ENCODE measurements around the gene UCK2.
A peak's percentile ranks its signal among the peaks of the same experiment; 100 is the strongest.

Gene UCK2

GRCh38 chr1:165893507-165893906 lies 66.1 kb downstream of the UCK2 start:
- no peak overlapping the region for H3K4me3 ChIP-seq (replicated peaks; ENCODE audit: low read depth, low read length)
- TF ChIP-seq CTCF (IDR thresholded peaks at IDR 0.05; ENCODE audit: low read depth, low read length, missing control alignments) = no peak
- no peak for DNase-seq (ENCODE audit: extremely low read depth, low read depth)

DNA sequence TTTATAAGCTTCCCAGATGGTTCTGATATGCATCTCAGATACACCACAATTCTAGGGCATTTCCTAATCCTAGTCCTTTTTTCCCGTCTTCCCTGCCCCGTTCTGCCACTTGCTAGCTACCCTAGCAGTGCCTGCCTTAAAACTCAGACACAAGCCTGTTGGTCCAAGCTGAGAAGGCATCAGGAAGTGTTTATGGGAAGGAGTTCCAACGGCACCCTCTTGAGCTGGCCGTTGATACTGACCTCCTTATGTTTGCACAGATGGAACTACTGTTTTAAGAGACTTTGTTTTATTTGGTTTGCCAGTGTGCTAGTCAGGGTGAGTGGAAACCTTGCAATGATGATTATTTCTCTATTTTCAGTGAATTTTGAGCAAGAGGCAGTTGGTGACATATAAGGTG lies 67.2 kb downstream of the UCK2 start:
- no peak for DNase-seq (ENCODE audit: extremely low read depth, low read depth)
- no peak overlapping the region for H3K4me3 ChIP-seq (replicated peaks; ENCODE audit: low read depth, low read length)
- peak; percentile 4 for TF ChIP-seq CTCF (IDR thresholded peaks at IDR 0.05; ENCODE audit: low read depth, low read length, missing control alignments)

DNA sequence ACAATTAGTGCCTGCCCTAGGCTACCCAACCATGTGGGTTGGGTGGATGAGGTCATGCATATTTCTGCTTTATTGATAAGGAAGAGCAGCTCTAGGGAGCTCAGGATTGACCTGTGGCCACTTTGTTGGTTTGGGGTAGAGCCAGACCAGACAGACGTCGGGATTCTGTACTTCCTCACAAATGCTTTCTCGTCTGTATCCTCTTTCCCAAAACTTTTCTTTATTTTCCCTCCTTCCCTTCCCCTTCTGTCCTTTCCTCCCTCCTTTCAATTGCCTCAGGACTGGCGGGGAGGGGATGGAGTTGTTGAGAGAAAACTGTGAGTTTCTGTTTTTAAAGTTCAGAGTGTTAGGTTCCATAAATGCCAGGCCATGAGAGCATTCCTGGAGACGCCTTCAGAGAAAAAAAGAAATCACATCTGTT lies 68.0 kb downstream of the UCK2 start:
- no peak for TF ChIP-seq CTCF (IDR thresholded peaks at IDR 0.05; ENCODE audit: low read depth, low read length, missing control alignments)
- no peak for DNase-seq (ENCODE audit: extremely low read depth, low read depth)
- no peak overlapping the region for H3K4me3 ChIP-seq (replicated peaks; ENCODE audit: low read depth, low read length)

GRCh38 chr1:165896277-165896676 lies 68.9 kb downstream of the UCK2 start:
- DNase-seq (ENCODE audit: extremely low read depth, low read depth) = peak; percentile 80
- no peak for TF ChIP-seq CTCF (IDR thresholded peaks at IDR 0.05; ENCODE audit: low read depth, low read length, missing control alignments)
- no peak overlapping the region for H3K4me3 ChIP-seq (replicated peaks; ENCODE audit: low read depth, low read length)

- H3K4me3 ChIP-seq (replicated peaks; ENCODE audit: low read depth, low read length) = no peak overlapping the region
- no peak for DNase-seq (ENCODE audit: extremely low read depth, low read depth)
- no peak for TF ChIP-seq CTCF (IDR thresholded peaks at IDR 0.05; ENCODE audit: low read depth, low read length, missing control alignments)
Observed at GRCh38 chr1:165897326-165898303, 70.2 kb downstream of the UCK2 start.

- peak; percentile 96 for DNase-seq (ENCODE audit: extremely low read depth, low read depth)
- TF ChIP-seq CTCF (IDR thresholded peaks at IDR 0.05; ENCODE audit: low read depth, low read length, missing control alignments) = no peak
Observed at GRCh38 chr1:165898837-165899236, 71.4 kb downstream of the UCK2 start.

More at GRCh38 chr1:165898837-165899236, 71.4 kb downstream of the UCK2 start:
- no peak overlapping the region for H3K4me3 ChIP-seq (replicated peaks; ENCODE audit: low read depth, low read length)
